H1 (cell line): ENCODE data around the gene NCCRP1. TPM values are rescaled to one million over a fixed set of nuclear protein-coding genes. Genes with fewer than 3 reads are reported as not detected.

Experiments used
- CTCF ChIA-PET: fragments of 300-600 bp; sonication (Branson Sonifier 250); formaldehyde crosslinking; loops from one replicate; lab custom pipeline; 2021; ENCODE audit not compliant: partially characterized antibody; lab: Charles Lee
- POLR2A ChIA-PET: fragments of 300-600 bp; sonication (Branson Sonifier 250); formaldehyde crosslinking; loops from one replicate; lab custom pipeline; 2021; ENCODE audit warnings: inconsistent platforms; ENCODE audit not compliant: partially characterized antibody; lab: Charles Lee
- DNase-seq, 2 experiments: peaks; one replicate each; pipeline versions ENCODE4 v3.0.0 to v3.0.0-alpha.2; 2010 to 2022; ENCODE audit warnings: low spot score in 2 of 2, low read depth in 1 of 2, mixed read lengths in 1 of 2
- FAIRE-seq: peaks from 2 replicates; lab custom pipeline; 2011; peaks lifted over from hg19 to GRCh38; lab: Jason Lieb, UNC
- H2AFZ ChIP-seq: 2 replicates; pipeline ENCODE4 v1.8.1; 2012; ENCODE audit warnings: low read length, inconsistent platforms
- H2AK5ac ChIP-seq: 2 replicates; pipeline ENCODE4 v1.6.1; 2013; ENCODE audit warnings: low read depth, low read length
- H2BK120ac ChIP-seq: replicated peaks from 2 replicates; pipeline ENCODE3; 2013; ENCODE audit warnings: low read depth, low read length, inconsistent platforms
- H2BK12ac ChIP-seq: 2 replicates; pipeline ENCODE4 v1.6.1; 2013; ENCODE audit warnings: low read depth, low read length
- H2BK15ac ChIP-seq: 2 replicates; pipeline ENCODE4 v1.6.1; 2013; ENCODE audit warnings: low read length
- H2BK20ac ChIP-seq: 2 replicates; pipeline ENCODE4 v1.6.1; 2013; ENCODE audit warnings: low read length
- H2BK5ac ChIP-seq: 2 replicates; pipeline ENCODE4 v1.6.1; 2013; ENCODE audit warnings: low read depth, low read length
- H3K14ac ChIP-seq: 2 replicates; pipeline ENCODE4 v1.6.1; 2013; ENCODE audit warnings: inconsistent platforms; ENCODE audit not compliant: insufficient read length
- H3K18ac ChIP-seq: 2 replicates; pipeline ENCODE4 v1.6.1; 2013; ENCODE audit warnings: low read length; ENCODE audit errors: extremely low read depth
- H3K23ac ChIP-seq: 2 replicates; pipeline ENCODE4 v1.6.1; 2013; ENCODE audit warnings: inconsistent platforms; ENCODE audit not compliant: insufficient read length
- H3K23me2 ChIP-seq: 2 replicates; pipeline ENCODE4 v1.6.1; 2013; ENCODE audit warnings: low read depth, low read length
- H3K27ac ChIP-seq: 2 replicates; pipeline ENCODE4 v1.6.1; 2011; ENCODE audit warnings: low read depth, low read length, inconsistent platforms
- H3K27me3 ChIP-seq, 4 experiments: replicated peaks in 1 of 4; 1 replicate in 1 of 4; 2 replicates in 3 of 4; pipeline versions ENCODE4 v1.6.1 to v1.8.1; 2011 to 2013; ENCODE audit warnings: low read length in 3 of 4, mild to moderate bottlenecking in 3 of 4, inconsistent platforms in 2 of 4, mixed read lengths in 2 of 4, moderate library complexity in 1 of 4; ENCODE audit not compliant: control insufficient read depth in 3 of 4, insufficient read depth in 3 of 4; ENCODE audit errors: extremely low read depth in 1 of 4
- H3K36me3 ChIP-seq, 4 experiments: 2 replicates each; pipeline versions ENCODE4 v1.6.1 to v1.8.1; 2011 to 2013; ENCODE audit warnings: mild to moderate bottlenecking in 4 of 4, low read length in 3 of 4, moderate library complexity in 2 of 4, control low read depth in 1 of 4, inconsistent platforms in 1 of 4; ENCODE audit not compliant: insufficient read depth in 4 of 4, control insufficient read depth in 2 of 4
- H3K4ac ChIP-seq: replicated peaks from 2 replicates; pipeline ENCODE3; 2013; ENCODE audit warnings: low read length, low read depth, mixed read lengths, inconsistent platforms; ENCODE audit not compliant: insufficient read length
- H3K4me1 ChIP-seq, 4 experiments: replicated peaks in 1 of 4; 1 replicate in 1 of 4; 2 replicates in 3 of 4; pipeline versions ENCODE4 v1.6.1 to v1.8.1; 2011 to 2013; ENCODE audit warnings: low read length in 3 of 4, inconsistent platforms in 2 of 4, mixed read lengths in 1 of 4; ENCODE audit not compliant: insufficient read depth in 4 of 4, control insufficient read depth in 3 of 4
- H3K4me2 ChIP-seq, 2 experiments: 2 replicates each; pipeline versions ENCODE4 v1.6.1 to v1.8.1; 2011 to 2013; ENCODE audit warnings: low read depth in 2 of 2, low read length in 2 of 2, control low read depth in 1 of 2, inconsistent platforms in 1 of 2, mild to moderate bottlenecking in 1 of 2; ENCODE audit not compliant: insufficient read depth in 1 of 2
- H3K4me3 ChIP-seq, 4 experiments: fragments of 200-600, 300-600 bp in 1 of 4; sonication (generic), shearing (Covaris generic), sonication (Bioruptor Twin) in 1 of 4; 2 replicates each; pipeline versions ENCODE4 v1.5.1 to v1.8.1; 2011 to 2016; ENCODE audit warnings: low read length in 4 of 4, low read depth in 3 of 4, control low read depth in 2 of 4, inconsistent platforms in 2 of 4, mild to moderate bottlenecking in 2 of 4, mixed read lengths in 1 of 4, moderate library complexity in 1 of 4; ENCODE audit not compliant: insufficient read depth in 2 of 4; ENCODE audit errors: extremely low read depth in 1 of 4
- H3K56ac ChIP-seq: replicated peaks from 2 replicates; pipeline ENCODE3; 2013; ENCODE audit warnings: low read depth, mild to moderate bottlenecking, mixed read lengths, low read length, inconsistent platforms; ENCODE audit not compliant: insufficient read length
- H3K79me1 ChIP-seq: 2 replicates; pipeline ENCODE4 v1.6.1; 2013; ENCODE audit warnings: low read depth, low read length, control low read depth
- H3K79me2 ChIP-seq, 2 experiments: 2 replicates each; pipeline versions ENCODE4 v1.6.1 to v1.8.1; 2012 to 2013; ENCODE audit warnings: low read length in 2 of 2, mild to moderate bottlenecking in 2 of 2, inconsistent platforms in 1 of 2; ENCODE audit not compliant: insufficient read depth in 2 of 2, control insufficient read depth in 1 of 2
- H3K9ac ChIP-seq, 4 experiments: replicated peaks in 1 of 4; 1 replicate in 1 of 4; 2 replicates in 3 of 4; pipeline versions ENCODE4 v1.6.1 to v1.8.1; 2011 to 2013; ENCODE audit warnings: low read depth in 3 of 4, low read length in 3 of 4, control low read depth in 2 of 4, mild to moderate bottlenecking in 2 of 4, moderate library complexity in 2 of 4, inconsistent platforms in 1 of 4; ENCODE audit errors: extremely low read depth in 1 of 4
- H3K9me3 ChIP-seq, 2 experiments: 2 replicates each; pipeline versions ENCODE4 v1.6.1 to v1.8.1; 2012 to 2013; ENCODE audit warnings: mild to moderate bottlenecking in 2 of 2, moderate library complexity in 2 of 2, control low read depth in 1 of 2, inconsistent platforms in 1 of 2, low read depth in 1 of 2, low read length in 1 of 2, mixed read lengths in 1 of 2; ENCODE audit not compliant: insufficient read depth in 2 of 2
- H4K20me1 ChIP-seq, 2 experiments: replicated peaks in 1 of 2; 2 replicates each; pipeline versions ENCODE3 to v1.8.1; 2011 to 2013; ENCODE audit warnings: inconsistent platforms in 2 of 2, low read length in 2 of 2, mild to moderate bottlenecking in 1 of 2; ENCODE audit not compliant: insufficient read depth in 2 of 2, control insufficient read depth in 1 of 2
- H4K5ac ChIP-seq: 2 replicates; pipeline ENCODE4 v1.6.1; 2013; ENCODE audit warnings: low read length, low read depth, mixed read lengths, inconsistent platforms; ENCODE audit not compliant: insufficient read length
- H4K8ac ChIP-seq: 2 replicates; pipeline ENCODE4 v1.8.0; 2013; ENCODE audit warnings: mild to moderate bottlenecking, moderate library complexity, low read length, inconsistent platforms; ENCODE audit not compliant: insufficient read depth; ENCODE audit errors: extremely low read depth
- H4K91ac ChIP-seq: replicated peaks from 2 replicates; pipeline ENCODE3; 2013; ENCODE audit warnings: low read length, mixed read lengths, inconsistent platforms; ENCODE audit not compliant: insufficient read length
- WGBS, 2 experiments: shearing (Covaris generic) in 1 of 2; methylation state at CpG; one replicate each; pipeline versions ENCODE4 v1.1.6 to v1.1.7; 2013 to 2015; ENCODE audit warnings: low lambda C conversion rate in 2 of 2, mixed read lengths in 2 of 2, inconsistent platforms in 1 of 2, low coverage in 1 of 2, missing lambda C conversion rate in 1 of 2; ENCODE audit not compliant: insufficient replicate concordance in 2 of 2, insufficient coverage in 1 of 2, insufficient read length in 1 of 2; ENCODE audit errors: extremely low coverage in 1 of 2, missing lambda C conversion rate in 1 of 2; 5-methylcytosine and 5-hydroxymethylcytosine counted together
- polyA plus RNA-seq, 7 experiments: library from polyadenylated mRNA; depleted of rRNA in 3 of 7; stranded (reverse) in 5 of 7; unstranded in 2 of 7; fragments of >200 nt in 5 of 7; fragments of 200-250 nt in 2 of 7; gene quantifications; 1 replicate in 5 of 7; 2 replicates in 1 of 7; 4 replicates in 1 of 7; pipeline versions ENCODE4 v1.2.1 to v1.2.3, GENCODE V29; 2011 to 2013; ENCODE audit warnings: missing spikeins in 2 of 7, mixed read lengths in 2 of 7
- total RNA-seq: library from RNA; stranded (reverse); fragmentation: NEBNext Ultra II Directional; extraction: Animal tissue kit (Norgen Biotek cat#: 25700); gene quantifications from 2 replicates; pipeline ENCODE4 v1.2.1, GENCODE V29; 2021

The NCCRP1 gene
- total and polyA plus RNA-seq, 2 of the 8 experiments (the other 6 are each of a cell fraction or from before 2014, with no cell fraction given), result 2.8 to 7.9 TPM

DNA sequence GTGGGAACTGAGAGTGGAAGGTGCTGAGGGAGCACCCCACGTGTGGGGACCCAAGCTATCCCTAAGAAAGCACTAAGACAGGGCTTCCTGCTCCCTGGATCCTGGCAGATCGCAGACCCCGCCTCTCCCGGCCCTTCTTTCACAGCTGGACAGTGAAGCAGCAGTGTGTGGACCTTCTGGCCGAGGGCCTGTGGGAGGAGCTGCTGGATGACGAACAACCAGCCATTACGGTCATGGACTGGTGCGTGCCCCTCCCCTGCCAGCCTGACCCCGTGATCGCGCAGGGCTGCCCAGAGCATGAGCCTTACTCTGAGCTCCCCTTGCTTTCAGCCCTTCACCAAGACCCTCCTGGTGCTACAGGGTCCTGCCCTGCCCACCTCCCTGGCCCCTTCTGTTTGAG lies 2.3 kb downstream of the NCCRP1 start:
- no peaks in the 10 kb centered on the region for H3K9me3 ChIP-seq
- no peak overlapping the region for H3K18ac ChIP-seq
- H3K4me2 ChIP-seq, result no peak overlapping the region
- H3K23me2 ChIP-seq, result peaks cover 8% of the 10 kb centered on the region; the same call in 1 of the 2 replicates
- H2BK12ac ChIP-seq, result no peak overlapping the region
- H2BK5ac ChIP-seq, result no peak overlapping the region
- no peaks in the 10 kb centered on the region for H3K36me3 ChIP-seq
- no peak overlapping the region for H2BK120ac ChIP-seq
- H2AK5ac ChIP-seq, result no peak overlapping the region
- ChIA-PET CTCF (interaction anchor here (0.6 to 7.1 kb wide), 13 partner anchors 12 to 129 kb away, joined by 3 to 53 read pairs (median 4); no protein-coding TSS in a partner anchor), POLR2A (no interaction called here)
- H3K56ac ChIP-seq, result no peak overlapping the region
- WGBS, 2 experiments, result 69% methylated on average over 11 of the region's 11 CpGs; no CpG with 5 or more reads in 1 of the 2 experiments
- no peak overlapping the region for H3K23ac ChIP-seq
- no peak overlapping the region for H3K4ac ChIP-seq
- no peak overlapping the region; the same call in 1 of the 2 replicates for H2AFZ ChIP-seq
- peaks cover 13 to 33% (median 33%) of the 10 kb centered on the region in 4 experiments for H3K27me3 ChIP-seq
- H4K5ac ChIP-seq, result no peak overlapping the region
- H4K91ac ChIP-seq, result no peak overlapping the region
- no peak overlapping the region for H3K14ac ChIP-seq
- peaks cover 0 to 9% (median 6%) of the 10 kb centered on the region in 4 experiments; a peak in 5 of 7 replicates for H3K4me1 ChIP-seq
- H2BK20ac ChIP-seq, result no peak overlapping the region
- no peak overlapping the region for H2BK15ac ChIP-seq
- no peak overlapping the region for H3K4me3 ChIP-seq
- H4K20me1 ChIP-seq, result peaks cover 0 to 2% of the 10 kb centered on the region in 2 experiments
- no peaks in the 10 kb centered on the region for H3K79me1 ChIP-seq
- H3K27ac ChIP-seq, result no peak overlapping the region
- no peak overlapping the region for H3K9ac ChIP-seq
- H4K8ac ChIP-seq, result peak overlapping the region; percentile 63; the same call in 1 of the 2 replicates
- DNase-seq (no peak), FAIRE-seq (no peak)
- H3K79me2 ChIP-seq, result no peaks in the 10 kb centered on the region
